HG03354 (cell line): ENCODE data around the gene SLC36A2.
"Not testable (repeated sequence)": the region's sequence is repeated elsewhere in the genome, so short reads cannot be mapped to it uniquely, and the experiment has no call there.

Experiments used
- ATAC-seq: cut with Tn5 transposase; IDR thresholded peaks from one replicate; pipeline ENCODE4 v1.9.1; 2021; ENCODE audit warnings: mild to moderate bottlenecking; ENCODE audit not compliant: unreplicated experiment, poor library complexity, severe bottlenecking

Gene SLC36A2

GRCh38 chr5:151328734-151329133 is 18.6 kb downstream of the SLC36A2 start:
- ATAC-seq, result no peak

GRCh38 chr5:151327585-151327984 is 19.8 kb downstream of the SLC36A2 start:
- ATAC-seq, result no peak

- no peak for ATAC-seq
Measured at GRCh38 chr5:151326266-151326665, 21.1 kb downstream of the SLC36A2 start.

GRCh38 chr5:151320481-151320880 is 26.9 kb downstream of the SLC36A2 start:
- ATAC-seq, result no peak

- peak; percentile 66 for ATAC-seq
Measured at GRCh38 chr5:151318850-151319732, 28.3 kb downstream of the SLC36A2 start.

- ATAC-seq, result no peak
Measured at GRCh38 chr5:151317871-151318270, 29.5 kb downstream of the SLC36A2 start.

GRCh38 chr5:151315998-151316597 is 31.3 kb downstream of the SLC36A2 start:
- peak; percentile 92 for ATAC-seq

- no peak for ATAC-seq
Measured at GRCh38 chr5:151313357-151313756, 34.0 kb downstream of the SLC36A2 start.

GRCh38 chr5:151312756-151313324 is 34.5 kb downstream of the SLC36A2 start:
- no peak for ATAC-seq

- no peak for ATAC-seq
Measured at GRCh38 chr5:151310932-151311331, 36.4 kb downstream of the SLC36A2 start.

- not testable (repeated sequence) for ATAC-seq
Measured at GRCh38 chr5:151309821-151310220, 37.5 kb downstream of the SLC36A2 start.

- not testable (repeated sequence) for ATAC-seq
Measured at GRCh38 chr5:151309266-151309665, 38.1 kb downstream of the SLC36A2 start.

GRCh38 chr5:151303666-151304065 is 43.7 kb downstream of the SLC36A2 start, which contains the start of gene SLC36A3:
SLC36A3 (minus strand) TSS chr5:151303766; CDS start chr5:151303354, 412 bp downstream.
- ATAC-seq, result no peak

- ATAC-seq, result no peak
Measured at GRCh38 chr5:151298063-151298855, 49.1 kb downstream of the SLC36A2 start.

- ATAC-seq, result no peak
Measured at GRCh38 chr5:151296974-151297373, 50.4 kb downstream of the SLC36A2 start.

- ATAC-seq, result no peak
Measured at GRCh38 chr5:151296478-151296830, 50.9 kb downstream of the SLC36A2 start.

GRCh38 chr5:151295791-151296477 is 51.4 kb downstream of the SLC36A2 start:
- ATAC-seq, result no peak

GRCh38 chr5:151295138-151295537 is 52.2 kb downstream of the SLC36A2 start:
- no peak for ATAC-seq

GRCh38 chr5:151293624-151294023 is 53.7 kb downstream of the SLC36A2 start:
- ATAC-seq, result no peak
